Nephron progenitor cell (in vitro differentiated cells): ENCODE results near the gene MORN1.

Experiments used
- DNase-seq: peaks from one replicate; pipeline ENCODE4 v3.0.0; 2021
- H3K27ac Mint-ChIP-seq: 2 replicates; pipeline ENCODE4 v1.8.0; 2021; ENCODE audit warnings: mild to moderate bottlenecking, moderate library complexity, mixed read lengths
- H3K27me3 Mint-ChIP-seq: 2 replicates; pipeline ENCODE4 v1.8.0; 2021; ENCODE audit warnings: mild to moderate bottlenecking, low read depth, mixed read lengths; ENCODE audit not compliant: poor library complexity
- H3K36me3 Mint-ChIP-seq: 2 replicates; pipeline ENCODE4 v1.8.0; 2021; ENCODE audit warnings: low read depth, mixed read lengths
- H3K4me1 Mint-ChIP-seq: 2 replicates; pipeline ENCODE4 v1.8.0; 2021; ENCODE audit warnings: mixed read lengths
- H3K4me3 Mint-ChIP-seq: 2 replicates; pipeline ENCODE4 v1.8.0; 2021; ENCODE audit warnings: mild to moderate bottlenecking, moderate library complexity, mixed read lengths
- H3K9me3 Mint-ChIP-seq: 2 replicates; pipeline ENCODE4 v1.8.0; 2021; ENCODE audit warnings: mild to moderate bottlenecking, moderate library complexity, mixed read lengths
- TF ChIP-seq, protein P1 (sequence below): fragments of 200-600 bp; sonication (generic); IDR thresholded peaks from 2 replicates; pipeline ENCODE4 v1.5.0; 2021; ENCODE audit warnings: antibody characterized with exemption

Gene MORN1

DNA sequence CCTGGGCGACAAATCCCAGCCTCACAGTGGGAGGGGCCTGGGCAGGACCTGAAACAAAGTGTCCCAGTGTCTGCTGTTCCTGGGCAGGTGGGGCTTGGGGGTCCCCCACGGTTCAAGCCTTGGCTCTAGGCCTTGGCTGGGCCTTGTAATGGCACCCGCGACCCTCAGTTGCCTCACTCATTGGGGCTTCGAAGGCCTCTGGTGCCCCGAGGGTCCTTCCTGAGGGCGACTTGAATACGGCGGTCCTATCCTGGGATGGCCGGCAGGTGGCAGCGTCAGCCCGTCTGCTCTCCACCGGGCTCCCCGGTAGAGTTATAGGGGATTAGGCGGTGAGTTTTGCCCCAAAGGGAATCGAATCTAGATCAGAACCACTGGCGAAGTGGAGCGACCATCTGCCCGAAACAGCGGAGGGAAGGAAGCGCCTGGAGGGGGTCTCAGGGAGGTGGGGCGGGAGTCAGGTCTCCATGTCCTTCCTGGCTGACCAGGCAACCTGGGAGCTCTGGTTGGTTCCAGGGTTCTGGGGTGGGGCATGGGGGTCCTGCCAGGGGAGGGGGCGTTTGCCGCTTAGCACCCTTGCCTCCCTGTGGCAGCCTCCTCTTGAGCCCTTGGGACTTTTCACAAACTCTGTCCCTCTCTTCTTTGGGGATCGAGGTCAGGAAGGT lies 23.1 kb upstream of the MORN1 start:
- peaks cover 8% of the 10 kb centered on the region for H3K36me3 Mint-ChIP-seq
- TF ChIP-seq, protein P1, sequence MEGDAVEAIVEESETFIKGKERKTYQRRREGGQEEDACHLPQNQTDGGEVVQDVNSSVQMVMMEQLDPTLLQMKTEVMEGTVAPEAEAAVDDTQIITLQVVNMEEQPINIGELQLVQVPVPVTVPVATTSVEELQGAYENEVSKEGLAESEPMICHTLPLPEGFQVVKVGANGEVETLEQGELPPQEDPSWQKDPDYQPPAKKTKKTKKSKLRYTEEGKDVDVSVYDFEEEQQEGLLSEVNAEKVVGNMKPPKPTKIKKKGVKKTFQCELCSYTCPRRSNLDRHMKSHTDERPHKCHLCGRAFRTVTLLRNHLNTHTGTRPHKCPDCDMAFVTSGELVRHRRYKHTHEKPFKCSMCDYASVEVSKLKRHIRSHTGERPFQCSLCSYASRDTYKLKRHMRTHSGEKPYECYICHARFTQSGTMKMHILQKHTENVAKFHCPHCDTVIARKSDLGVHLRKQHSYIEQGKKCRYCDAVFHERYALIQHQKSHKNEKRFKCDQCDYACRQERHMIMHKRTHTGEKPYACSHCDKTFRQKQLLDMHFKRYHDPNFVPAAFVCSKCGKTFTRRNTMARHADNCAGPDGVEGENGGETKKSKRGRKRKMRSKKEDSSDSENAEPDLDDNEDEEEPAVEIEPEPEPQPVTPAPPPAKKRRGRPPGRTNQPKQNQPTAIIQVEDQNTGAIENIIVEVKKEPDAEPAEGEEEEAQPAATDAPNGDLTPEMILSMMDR = peak; percentile 91

DNA sequence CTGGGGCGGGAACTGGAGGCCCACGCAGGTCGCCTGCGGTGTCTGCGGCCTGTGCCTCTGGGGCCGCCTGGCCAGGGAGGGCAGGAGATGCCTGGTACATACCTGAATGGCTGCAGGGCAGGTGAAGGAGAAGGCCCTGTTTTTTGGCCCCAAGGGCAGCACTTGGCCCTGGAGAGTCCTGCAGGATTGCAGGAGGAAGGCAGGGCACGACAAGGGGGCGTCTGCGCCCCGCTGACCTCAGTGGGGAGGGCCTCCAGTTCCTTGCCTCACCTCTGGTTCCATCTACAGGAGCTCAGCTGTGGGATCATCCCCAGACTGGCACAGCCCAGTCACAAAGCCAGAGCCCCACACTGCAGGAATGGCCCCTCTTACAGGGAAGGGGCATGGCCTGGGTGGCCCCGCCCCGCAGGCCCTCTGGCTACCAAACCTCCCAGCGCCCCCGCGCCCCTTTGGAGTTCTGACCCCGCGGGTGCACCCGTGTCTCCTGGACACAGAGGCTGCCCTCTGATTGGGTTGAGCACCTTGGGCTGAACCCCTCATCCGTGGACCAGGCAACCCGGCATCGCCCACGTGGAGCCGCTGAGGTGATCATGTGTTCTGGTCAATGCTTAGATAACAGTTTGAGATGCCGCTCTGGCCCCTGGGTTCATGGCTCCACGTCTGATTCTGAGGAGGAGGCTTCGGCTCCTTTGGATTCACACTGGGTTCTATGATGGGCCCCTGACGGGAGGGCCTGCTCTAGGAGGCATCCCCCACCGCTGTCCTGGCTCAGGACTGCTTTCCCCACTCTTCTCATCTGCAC lies 22.3 kb upstream of the MORN1 start:
- Mint-ChIP-seq H3K4me3 (peak overlapping the region; percentile 81), H3K4me1 (peaks cover 25% of the 10 kb centered on the region), H3K27ac (no peak overlapping the region), H3K27me3 (peaks cover 14% of the 10 kb centered on the region), H3K9me3 (no peaks in the 10 kb centered on the region), H3K36me3 (peaks cover 8% of the 10 kb centered on the region)
- TF ChIP-seq, protein P1 = no peak
- peak; percentile 26 for DNase-seq

More for the DNA sequence above, 23.1 kb upstream of the MORN1 start:
- Mint-ChIP-seq H3K27me3 (peaks cover 20% of the 10 kb centered on the region), H3K27ac (no peak overlapping the region), H3K4me1 (peaks cover 31% of the 10 kb centered on the region), H3K4me3 (peak overlapping the region; percentile 81), H3K9me3 (no peaks in the 10 kb centered on the region)
- peak; percentile 85 for DNase-seq

DNA sequence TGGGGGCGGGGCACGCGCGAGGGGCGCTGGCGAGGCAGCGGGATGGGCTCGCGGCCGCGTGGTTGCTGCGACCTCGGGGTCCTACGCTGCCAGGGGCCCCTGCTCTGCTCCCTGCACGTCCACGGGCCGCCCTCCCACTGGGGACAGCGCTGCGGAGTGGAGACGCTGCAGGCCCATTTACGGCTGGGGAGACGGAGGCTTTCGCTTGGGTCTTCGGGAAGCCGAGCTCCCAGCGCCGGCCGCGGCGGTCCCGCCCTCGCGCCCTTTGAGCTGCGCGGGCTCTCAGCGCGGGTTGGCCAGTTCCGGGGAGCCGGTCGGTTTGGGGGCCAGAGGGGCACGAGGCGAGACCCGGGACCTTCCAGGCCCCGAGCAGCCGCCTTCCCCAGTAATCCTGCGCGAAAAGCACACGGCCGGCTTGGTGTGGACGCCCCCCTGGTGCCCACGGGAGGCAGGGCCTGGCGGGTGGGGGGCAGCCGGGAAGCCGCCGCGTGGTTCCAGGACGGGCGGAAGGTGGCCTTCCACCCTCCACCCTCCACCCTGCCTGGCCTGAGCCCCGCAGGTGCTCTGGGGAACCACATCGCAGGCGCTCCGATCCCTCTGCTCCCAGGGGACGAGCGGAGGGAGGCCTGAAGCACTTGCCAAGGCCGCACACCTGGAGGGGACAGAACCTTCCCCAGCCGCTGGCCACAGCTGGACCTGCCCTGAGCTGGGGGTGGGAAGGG lies 21.6 kb upstream of the MORN1 start:
- TF ChIP-seq, protein P1 = no peak
- peak overlapping the region; percentile 64 for H3K4me3 Mint-ChIP-seq
- peaks cover 8% of the 10 kb centered on the region for H3K36me3 Mint-ChIP-seq
- H3K27me3 Mint-ChIP-seq = peaks cover 8% of the 10 kb centered on the region
- H3K27ac Mint-ChIP-seq = no peak overlapping the region
- H3K4me1 Mint-ChIP-seq = peaks cover 18% of the 10 kb centered on the region
- peak; percentile 29 for DNase-seq
- no peaks in the 10 kb centered on the region for H3K9me3 Mint-ChIP-seq

DNA sequence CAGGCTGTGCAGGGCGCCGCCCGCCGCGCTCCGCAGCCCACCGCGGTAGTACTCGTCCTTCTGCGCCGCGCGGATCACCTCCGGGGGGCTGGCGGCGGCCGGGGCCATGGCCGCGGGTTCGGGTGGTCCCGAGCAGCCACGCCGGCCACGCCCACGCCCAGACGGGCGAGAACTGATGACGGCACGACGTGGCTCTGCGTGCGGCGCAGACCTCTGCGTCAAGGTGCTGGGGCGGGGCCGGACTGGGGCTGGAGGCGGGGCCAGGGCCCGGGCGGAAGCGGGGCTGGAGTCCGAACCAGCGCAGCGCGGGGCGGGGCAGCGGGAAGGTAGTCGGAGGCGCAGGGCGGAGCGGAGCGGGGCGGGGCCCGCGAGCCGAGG lies 21.0 kb upstream of the MORN1 start, which contains the start of gene PEX10:
PEX10 (minus strand) TSS at position 170 of the 378 bp plus-strand sequence; CDS start at position 108, 62 bp downstream.
- H3K27me3 Mint-ChIP-seq = peaks cover 7% of the 10 kb centered on the region
- H3K4me3 Mint-ChIP-seq = peak within 1 kb of the TSS; percentile 88
- H3K27ac Mint-ChIP-seq = peak within 1 kb of the TSS; percentile 91
- peaks cover 16% of the 10 kb centered on the region for H3K4me1 Mint-ChIP-seq
- no peaks in the 10 kb centered on the region for H3K9me3 Mint-ChIP-seq
- TF ChIP-seq, protein P1 = no peak
- peaks cover 12% of the 10 kb centered on the region for H3K36me3 Mint-ChIP-seq
- peak; percentile 100 for DNase-seq

DNA sequence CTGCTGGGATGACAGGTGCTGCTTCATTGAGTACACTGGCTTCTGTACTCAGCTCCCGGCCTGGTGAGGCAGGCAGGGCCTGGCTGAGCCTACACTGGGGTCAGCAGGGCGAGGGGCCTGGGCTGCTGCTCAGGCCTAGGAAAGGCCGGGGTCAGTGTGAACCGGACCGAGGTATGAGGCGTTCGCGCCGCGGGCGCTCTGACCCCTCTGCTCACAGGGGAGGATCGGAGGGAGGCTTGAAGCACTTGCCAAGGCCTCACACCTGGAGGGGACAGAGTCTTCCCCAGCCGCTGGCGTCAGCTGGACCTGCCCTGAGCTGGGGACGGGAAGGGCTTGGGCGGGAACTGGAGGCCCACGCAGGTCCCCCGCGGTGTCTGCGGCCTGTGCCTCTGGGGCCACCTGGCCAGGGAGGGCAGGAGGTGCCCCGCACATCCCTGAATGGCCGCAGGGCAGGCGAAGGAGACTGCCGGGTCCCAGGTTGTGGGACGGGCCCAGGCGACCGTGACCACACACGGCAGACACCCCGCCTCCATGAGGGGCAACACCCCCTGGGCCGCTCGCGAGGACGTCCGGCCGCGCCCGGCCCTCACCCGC lies 20.5 kb upstream of the MORN1 start:
- DNase-seq = peak; percentile 35
- peaks cover 7% of the 10 kb centered on the region for H3K27me3 Mint-ChIP-seq
- peaks cover 13% of the 10 kb centered on the region for H3K36me3 Mint-ChIP-seq
- H3K4me1 Mint-ChIP-seq = peaks cover 16% of the 10 kb centered on the region
- H3K27ac Mint-ChIP-seq = peak overlapping the region; percentile 91
- TF ChIP-seq, protein P1 = no peak
- no peaks in the 10 kb centered on the region for H3K9me3 Mint-ChIP-seq
- peak overlapping the region; percentile 88 for H3K4me3 Mint-ChIP-seq
